GM21717 (cell line): Measurements from ENCODE around the gene KIF17.

Source experiments
- ATAC-seq: cut with Tn5 transposase; IDR thresholded peaks from one replicate; pipeline ENCODE4 v1.9.1; 2021; ENCODE audit warnings: mild to moderate bottlenecking, moderate library complexity; ENCODE audit not compliant: unreplicated experiment

Gene KIF17

DNA sequence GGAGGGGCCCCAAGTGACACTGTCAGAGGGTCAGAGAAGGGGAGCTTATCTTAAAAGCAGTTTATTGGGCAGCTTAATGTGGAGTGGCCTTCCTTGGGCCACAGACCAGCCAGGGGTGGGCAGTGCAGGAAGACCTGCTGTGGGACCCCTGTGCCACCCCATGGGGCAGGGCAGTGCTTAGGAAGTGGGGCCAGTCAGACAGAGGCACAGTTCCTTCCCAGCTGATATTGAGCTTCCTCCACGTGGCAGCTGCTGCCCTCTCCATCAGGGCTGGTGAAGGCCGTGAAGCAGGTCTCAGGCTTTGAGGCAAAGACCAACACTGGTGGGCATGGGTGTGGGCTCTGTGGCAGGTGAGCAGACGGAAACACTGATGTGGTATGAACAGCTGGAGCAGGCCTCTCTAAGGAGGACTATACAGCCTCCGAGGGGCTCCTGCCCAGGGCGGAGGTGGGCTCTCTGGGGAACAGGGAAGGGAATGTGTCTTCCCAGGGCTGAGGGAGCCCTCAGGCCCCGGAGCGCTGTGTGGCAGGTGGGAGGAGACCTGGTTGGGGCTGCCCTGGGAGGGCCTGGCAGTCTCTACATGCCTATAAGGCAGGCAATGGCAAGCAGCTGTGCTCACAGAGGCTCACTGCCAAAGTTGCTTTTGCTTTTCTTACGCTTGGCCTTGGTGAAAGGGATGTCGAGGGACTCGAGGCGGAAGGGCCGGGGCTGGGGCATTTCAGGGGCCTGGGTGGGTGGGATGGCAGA is 53.7 kb downstream of the KIF17 start:
- no peak for ATAC-seq

DNA sequence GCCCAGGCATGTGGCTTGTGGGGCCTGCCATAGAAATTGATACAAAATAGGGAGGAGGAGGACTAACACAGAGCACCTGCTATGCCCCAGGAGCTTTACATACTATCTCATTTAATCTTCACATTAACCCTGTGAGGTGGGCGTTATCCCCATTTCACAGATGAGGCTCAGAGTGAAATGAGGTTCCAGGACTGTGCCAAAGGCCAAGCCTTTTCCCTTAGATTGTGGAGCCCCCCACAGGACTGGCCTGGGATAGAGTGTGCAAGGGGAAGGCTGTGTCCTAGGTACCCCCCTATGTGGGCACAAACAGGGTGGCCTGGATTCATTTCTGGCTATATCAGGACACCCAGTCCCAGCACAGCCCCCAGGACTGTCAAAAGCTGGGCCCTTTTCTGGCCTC is 54.4 kb downstream of the KIF17 start:
- no peak for ATAC-seq

DNA sequence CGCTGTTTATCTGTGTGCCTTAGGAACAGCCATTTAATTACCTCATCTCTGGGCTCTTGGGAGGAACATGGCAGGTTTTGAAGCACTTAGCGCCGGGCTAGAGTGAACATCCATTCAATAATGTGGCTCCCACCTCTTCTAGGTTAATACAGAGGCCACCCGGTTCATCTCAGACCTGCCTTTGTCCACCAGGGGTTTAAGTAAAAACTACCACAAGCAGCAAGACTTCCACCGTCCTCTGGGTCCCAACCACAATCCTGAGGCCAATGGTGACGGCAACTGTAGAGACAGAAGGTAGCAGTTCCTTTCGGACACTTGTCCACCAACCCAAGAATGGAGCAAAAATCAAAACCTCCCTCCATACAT is 55.7 kb downstream of the KIF17 start:
- ATAC-seq: no peak

DNA sequence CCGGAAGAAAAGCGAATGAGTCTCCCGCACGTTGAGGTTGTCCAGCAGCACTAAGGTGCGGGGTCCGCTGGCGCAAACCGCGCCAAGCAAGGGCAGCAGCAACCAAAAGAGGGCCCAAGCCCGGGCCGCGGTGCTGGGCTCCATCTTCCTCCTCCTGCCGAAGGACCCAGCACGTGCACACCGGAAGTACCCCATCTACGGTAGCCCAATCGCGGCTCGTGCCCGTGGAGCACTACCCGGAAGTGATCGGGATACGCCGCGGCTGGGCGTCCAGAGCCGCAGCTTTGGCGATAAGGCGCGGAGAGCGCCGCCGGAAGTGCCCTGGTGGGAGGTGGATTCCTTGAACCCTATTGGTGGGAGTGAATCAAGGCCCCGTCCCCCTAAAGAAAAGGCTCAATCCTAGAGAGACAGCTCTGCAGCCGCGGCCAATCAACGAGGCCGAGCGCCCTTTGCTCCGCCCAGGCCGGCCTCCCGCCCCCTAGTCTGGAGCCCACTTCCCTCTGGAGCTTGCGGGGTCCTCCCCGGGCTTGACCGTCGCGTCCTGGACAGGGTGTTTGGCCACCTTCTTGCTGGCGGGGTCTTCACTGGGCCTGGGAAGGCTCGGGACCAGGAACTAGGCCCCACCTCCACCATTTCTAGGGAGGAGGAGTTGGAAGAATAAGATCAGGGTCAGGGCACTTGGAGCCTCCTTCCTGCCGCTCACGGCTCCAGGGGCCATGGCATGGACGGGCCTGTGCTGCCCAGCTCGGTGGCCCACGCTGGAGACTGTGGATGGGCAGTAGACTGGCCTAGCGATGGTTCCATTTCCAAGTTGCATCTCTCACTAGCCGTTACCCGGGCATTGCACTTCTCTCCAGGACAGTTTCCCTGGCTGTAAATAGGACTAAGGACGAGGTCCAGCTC is 56.3 kb downstream of the KIF17 start, which contains the start of gene DDOST:
Gene DDOST (minus strand): TSS at position 163 of the 903 bp plus-strand sequence. CDS start 19 bp downstream, at position 144.
- ATAC-seq: peak; percentile 93

DNA sequence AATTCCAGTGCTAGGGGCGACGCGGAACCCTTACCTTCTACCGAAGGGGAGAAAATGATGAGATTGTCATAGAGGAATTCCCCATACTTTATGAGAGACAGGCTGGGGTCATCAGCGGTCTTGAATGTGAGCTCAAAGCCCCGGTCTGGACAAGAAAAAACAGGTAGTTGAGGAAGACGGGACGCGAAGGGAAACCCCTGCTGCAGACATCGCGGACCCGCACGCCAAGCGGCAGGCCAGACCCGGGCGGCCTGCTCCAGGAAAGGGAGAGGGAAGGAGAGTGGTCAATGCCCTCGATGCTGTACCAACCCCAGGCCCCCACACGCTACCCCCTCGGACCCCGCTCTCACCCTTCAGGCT is 57.0 kb downstream of the KIF17 start:
- ATAC-seq: no peak

DNA sequence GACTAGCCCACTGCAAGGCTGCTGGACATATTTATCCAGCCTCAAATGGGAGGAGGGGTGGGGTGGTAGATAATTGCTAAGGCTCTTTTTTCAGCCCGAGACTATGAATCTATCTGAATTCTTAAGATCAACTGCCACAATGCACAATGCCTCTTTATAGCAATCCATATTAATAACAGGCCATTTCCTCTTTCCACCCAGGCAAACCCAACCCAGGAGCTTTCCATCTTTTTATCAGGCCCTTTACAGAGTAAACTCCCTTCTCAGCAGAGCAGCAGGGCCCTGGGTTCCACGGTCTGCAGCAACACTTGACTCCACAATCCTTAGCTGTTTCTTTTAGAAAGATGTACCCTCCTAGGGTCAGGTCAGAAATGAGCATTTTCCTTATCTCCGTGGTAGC is 57.4 kb downstream of the KIF17 start:
- no peak for ATAC-seq

DNA sequence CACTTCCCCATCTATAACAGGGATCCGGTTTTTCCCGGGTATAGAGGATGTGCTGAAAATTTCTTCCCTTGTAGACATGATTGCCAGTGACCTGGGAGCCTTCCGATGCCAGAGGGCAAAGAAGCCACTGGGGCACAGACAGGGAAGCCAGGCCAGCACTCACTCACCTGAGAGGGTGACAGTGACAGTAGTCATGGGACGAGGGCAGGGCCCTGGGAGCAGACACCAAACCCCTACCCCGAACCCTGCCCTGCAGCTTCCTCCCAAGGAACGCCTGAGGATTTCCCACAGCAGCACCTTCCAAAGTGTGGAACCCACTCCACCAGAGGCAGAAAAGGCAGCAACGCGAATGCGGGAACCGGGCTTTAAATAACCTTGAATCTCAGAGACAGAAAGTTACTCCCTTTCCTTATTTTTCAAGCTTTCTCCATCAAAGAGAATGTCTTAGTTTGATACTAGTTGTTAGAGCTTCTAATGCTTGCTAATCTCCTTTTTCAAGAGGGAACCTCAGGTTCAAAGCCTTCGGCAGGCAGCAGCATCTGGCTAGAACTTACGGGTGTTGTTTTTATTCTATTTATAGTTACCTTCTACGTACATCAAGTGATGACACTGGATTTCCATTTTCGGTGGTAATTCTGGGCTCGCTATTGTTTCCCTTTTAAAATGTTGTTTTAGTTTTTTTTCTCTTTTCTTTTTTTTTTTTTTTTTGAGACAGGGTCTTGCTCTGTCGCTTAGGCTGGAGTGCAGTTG is 59.5 kb downstream of the KIF17 start:
- no peak for ATAC-seq

DNA sequence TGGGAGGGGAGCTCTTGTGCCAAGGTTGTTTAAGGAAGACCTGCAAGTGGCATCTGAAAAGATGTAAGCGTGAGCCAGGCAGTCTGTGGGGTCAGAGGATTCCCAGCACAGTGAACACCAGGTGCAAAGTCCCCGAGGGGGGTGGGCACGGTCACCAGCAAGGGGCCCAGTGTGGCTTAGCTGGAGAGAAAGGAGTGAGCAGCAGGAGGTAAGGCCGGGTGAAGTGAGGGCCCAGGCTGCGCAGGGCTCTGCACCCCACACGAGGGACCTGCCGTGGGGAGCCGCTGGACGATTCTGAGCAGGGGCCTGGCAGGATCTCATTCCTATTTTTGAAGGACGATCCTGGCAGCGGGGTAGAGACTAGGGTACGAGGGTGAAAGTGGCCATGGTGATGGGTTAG is 60.8 kb downstream of the KIF17 start:
- ATAC-seq: no peak

DNA sequence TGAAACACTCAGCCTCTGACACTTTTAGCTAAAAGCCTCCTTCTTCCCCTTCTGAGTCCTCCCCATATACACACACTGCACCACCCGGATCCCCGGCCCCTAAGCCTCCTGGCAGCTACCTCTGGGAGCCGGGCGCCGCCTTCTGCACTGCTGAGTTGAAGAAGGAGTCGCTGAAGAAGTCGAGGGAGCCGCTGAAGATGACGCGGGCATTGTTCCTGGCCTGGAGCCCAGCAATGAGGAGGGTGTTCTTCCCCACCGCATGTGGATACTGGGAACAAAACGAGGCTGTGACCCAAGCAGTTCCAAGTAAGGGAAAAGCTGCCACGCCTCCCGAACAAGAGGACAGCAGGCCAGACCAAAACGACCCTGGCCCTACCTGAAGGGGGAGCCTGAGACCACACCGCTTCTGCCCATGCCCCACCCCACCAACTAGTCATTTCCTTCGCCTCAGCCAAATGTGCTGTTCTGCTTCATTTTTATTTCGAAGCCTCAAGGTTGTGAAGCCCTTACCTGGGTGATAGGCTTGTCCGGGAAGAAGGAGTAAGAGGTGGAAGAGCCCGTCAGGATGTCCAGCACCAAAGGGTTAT is 63.6 kb downstream of the KIF17 start:
- no peak for ATAC-seq

DNA sequence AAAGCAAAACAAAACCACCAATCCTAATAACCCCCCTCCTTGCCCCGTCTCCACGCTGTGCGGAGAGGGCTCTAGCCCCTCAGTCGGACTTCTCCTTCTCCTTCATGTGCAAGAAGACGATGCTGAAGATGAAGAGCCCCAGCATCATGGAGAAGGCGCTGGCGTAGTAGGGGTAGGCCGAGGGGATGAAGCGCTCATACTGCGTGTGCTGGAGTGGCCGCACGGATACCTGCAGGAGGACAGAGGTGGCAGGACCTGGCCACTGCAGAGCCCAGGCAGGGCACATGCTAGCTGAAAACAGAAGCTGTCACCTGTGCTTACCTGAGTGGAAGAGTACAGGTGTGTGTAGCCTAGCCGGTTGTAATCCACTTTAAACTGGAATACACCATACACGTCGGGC is 65.5 kb downstream of the KIF17 start:
- ATAC-seq: no peak

DNA sequence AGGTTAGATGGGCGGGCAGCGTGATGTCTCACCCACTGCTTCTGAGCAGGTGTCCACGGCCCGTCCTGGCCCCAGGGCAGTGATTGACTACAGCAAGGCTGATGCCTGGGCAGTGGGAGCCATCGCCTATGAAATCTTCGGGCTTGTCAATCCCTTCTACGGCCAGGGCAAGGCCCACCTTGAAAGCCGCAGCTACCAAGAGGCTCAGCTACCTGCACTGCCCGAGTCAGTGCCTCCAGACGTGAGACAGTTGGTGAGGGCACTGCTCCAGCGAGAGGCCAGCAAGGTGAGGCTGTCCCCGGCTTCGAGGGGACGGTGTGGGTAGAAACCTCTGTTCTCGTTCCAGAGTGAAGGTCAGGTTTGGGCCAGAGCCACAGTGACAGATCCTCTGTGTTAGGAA is 68.9 kb downstream of the KIF17 start:
- no peak for ATAC-seq

DNA sequence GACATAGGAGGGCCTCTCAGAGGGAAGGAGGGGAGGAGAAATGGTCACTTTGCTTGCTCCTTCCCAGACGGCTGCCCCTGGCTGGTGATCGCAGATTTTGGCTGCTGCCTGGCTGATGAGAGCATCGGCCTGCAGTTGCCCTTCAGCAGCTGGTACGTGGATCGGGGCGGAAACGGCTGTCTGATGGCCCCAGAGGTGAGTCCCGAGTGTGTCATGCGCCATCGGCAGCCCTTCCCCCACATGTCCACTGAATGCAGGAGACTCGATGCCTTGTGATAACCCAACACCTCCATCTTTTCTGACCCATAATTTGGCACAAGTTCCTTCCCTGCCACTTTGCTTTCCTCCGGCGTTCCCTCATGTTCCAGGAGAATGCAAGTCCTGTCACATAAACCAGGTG is 69.4 kb downstream of the KIF17 start:
- no peak for ATAC-seq

DNA sequence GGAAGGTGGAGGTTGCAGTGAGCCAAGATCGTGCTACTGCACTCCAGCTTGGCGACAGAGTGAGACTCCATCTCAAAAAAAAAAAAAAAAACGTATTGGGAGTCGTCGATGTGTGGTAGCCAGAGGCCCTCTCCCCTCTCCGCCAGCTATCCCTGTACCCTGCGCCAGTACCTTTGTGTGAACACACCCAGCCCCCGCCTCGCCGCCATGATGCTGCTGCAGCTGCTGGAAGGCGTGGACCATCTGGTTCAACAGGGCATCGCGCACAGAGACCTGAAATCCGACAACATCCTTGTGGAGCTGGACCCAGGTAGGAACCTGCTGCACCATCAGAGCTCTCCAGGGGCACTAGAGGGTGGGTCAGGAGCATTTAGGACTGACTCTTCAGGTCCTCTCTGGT is 72.4 kb downstream of the KIF17 start:
- ATAC-seq: no peak

DNA sequence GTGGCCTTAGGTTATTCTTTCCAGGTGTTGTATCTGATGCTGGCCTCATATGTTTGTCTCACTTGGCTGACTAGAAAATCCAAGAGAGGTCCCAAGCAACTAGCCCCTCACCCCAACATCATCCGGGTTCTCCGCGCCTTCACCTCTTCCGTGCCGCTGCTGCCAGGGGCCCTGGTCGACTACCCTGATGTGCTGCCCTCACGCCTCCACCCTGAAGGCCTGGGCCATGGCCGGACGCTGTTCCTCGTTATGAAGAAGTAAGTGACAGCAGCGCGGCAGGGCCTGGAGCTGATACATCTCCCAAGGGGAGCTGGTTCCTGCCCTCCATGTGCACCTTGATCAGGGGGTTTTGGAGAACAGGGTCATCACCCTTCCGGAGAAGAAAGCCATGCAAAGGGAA is 73.4 kb downstream of the KIF17 start:
- ATAC-seq: no peak

DNA sequence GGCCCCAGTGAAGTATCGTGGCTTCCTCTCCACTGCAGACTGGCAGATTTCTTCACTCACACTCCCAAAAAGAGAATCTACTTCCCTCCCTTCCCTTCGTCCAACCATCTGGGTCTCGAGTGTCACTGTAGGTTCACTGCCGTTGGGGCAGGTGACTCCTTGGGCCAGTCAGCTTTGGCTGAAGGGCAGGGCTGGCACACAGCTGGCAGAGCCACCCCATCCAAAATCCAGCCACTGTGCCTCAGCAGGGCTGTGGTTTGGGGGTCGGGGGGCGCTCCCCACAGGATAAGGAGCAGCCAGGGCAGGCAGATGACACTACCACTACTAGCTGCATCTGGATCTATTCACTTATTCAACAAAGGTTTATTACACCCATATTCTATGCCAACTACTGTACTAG is 74.7 kb downstream of the KIF17 start:
- no peak for ATAC-seq

DNA sequence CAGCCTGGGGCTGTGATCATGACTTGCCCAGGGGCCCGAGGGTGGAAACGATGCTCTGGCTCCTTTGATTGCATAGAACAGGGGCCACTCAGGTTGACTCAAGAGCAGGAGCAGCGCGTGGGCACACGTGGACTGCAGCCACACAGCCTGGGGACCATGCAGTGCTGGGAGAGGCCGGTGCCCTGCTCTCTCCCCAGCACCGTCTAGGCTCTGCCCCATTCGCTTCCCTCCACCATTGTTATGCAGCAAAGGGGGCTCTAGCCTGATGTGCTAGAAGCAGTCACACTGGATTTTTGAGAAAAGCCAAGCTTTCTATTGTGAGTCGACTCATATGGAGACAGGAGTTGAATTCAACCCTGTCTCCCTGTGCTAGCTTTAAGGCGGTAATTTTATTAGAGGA is 75.8 kb downstream of the KIF17 start:
- ATAC-seq: no peak

DNA sequence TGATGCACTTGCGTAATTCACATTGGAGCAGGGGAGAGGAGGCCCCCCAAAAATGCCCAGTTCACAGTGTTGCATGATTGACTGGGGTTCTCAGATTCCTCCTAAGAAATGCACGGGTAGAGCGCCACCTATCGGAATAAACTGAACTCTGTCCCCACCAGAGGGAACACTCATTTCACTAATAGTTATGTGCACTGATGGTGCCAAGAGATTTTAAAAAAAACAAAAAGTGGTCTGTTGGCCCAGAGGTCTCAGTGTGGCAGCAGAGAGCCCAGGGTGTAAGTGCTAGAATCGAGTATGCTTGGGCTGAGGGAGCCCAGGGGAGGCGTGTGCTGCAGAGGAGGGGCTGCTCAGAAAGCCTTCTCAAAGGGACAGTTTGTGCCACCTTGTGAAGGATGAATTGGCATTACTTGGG is 77.6 kb downstream of the KIF17 start:
- no peak for ATAC-seq

DNA sequence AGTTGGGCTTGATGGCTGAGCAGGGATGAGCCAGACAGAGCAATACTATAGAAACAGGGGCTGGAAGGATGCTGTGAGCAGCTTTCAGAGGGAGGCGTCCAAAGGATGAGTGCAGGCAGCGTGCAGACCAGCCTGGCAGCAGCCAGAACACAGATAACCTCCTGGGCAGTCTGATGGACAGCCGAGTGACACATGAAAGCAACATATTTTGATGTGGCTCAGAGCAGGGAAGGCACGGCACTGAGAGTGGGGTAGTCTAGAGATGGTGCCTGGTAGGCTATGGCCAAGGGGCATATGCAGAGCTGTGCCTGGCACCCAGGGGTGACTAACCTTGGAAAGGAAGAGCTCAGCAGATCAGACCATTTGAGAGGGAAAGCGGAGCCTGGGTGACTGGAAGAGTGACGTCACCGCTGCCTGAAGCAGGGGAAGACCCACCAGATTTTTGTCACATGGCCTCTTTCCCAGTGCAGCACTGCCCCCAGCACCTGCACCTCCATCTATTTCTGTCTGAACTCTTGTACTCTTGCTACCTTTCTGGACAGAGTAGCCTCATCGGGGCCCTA is 80.9 kb downstream of the KIF17 start:
- no peak for ATAC-seq

DNA sequence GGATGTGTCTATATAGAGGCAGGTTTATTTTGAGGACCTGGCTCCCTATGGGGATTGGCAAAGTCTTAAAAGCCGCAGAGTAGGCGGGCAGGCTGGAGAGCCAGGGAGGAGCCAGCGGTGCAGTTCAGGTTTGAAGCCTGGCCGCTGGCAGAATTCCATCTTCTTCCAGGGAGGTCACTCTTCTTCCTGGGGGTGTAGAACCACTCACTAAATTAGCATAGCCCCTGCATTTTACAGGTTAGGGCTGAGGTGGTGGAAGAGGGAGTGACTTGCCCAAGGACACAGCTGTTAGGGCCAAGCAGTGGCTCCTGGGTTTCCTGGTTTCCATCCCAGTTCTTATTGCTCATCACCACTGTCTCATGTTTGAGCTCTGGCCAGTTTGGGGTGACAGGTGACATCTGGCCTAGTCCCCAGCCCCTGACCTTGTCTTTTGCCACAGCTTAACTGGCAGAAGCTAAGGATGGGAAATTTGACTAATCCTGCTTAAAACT is 83.2 kb downstream of the KIF17 start:
- ATAC-seq: no peak

DNA sequence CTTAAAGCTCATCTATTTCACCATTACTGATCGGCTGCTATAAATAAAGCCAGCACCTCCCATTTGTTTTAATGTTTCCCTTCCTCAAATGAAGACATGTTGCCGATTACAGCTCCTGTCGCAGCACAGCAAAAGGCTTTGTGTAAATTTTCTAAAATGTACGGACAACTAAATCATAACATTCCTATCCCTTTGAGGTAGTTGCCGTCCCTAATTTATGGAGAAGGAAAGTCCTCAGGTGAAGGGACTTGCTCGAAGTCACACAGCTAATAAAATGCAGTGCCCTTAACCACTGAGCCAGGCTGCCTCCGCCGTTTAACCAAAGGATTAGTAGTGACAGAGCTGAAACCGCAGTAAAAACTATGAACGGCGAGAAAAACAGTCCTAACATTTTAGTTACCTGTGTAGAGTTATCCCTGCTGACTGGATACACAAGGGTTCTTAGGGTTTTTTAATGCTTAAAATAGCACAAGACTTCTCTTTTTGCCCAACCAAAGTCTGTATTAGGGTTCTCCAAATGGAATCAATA is 83.7 kb downstream of the KIF17 start:
- no peak for ATAC-seq
